Tibial nerve (tissue), 4 donors: Measurements from ENCODE around the gene BACE2.

Experiments used
- CTCF ChIP-seq, 5 experiments: fragments of 200-600 bp in 3 of 5; fragments of 450-650 bp in 2 of 5; sonication (generic) in 3 of 5; IDR thresholded peaks; one replicate each; pipeline ENCODE4 v1.5.1; 2016 to 2019; ENCODE audit warnings: antibody characterized with exemption in 5 of 5, mild to moderate bottlenecking in 3 of 5, moderate library complexity in 2 of 5
- EP300 ChIP-seq, 2 donors: sonication (generic); formaldehyde crosslinking; IDR thresholded peaks; one replicate each; pipeline ENCODE4 v1.6.1; 2017; ENCODE audit warnings: antibody characterized with exemption in 2 of 2, mild to moderate bottlenecking in 1 of 2
- POLR2A ChIP-seq, 2 donors: fragments of 450-650 bp; IDR thresholded peaks; one replicate each; pipeline ENCODE4 v1.6.1; 2017; ENCODE audit warnings: antibody characterized with exemption in 2 of 2, mild to moderate bottlenecking in 2 of 2, moderate library complexity in 2 of 2

- TF ChIP-seq CTCF (IDR thresholded peaks at IDR 0.05) (no peak), POLR2A (IDR thresholded peaks at IDR 0.05) (no peak), EP300 (IDR thresholded peaks at IDR 0.05) (no peak)
Measured at GRCh38 chr21:41318218-41318617, 150.3 kb downstream of the BACE2 start.
